ENCODE data around the gene UBR7. TPM values are rescaled to one million over a fixed set of nuclear protein-coding genes. Genes with fewer than 3 reads are reported as not detected.

UBR7 gene
- total RNA-seq, 1 donor from 2014 or later: 16.6 TPM

Other genes starting within 250 kb of the UBR7 start
- gene ITPK1, start 91.3 kb upstream of the UBR7 start, total RNA-seq: 27.7 to 31.2 TPM (median 28.2 TPM) in 3 replicates
- gene MOAP1, start 22.4 kb upstream of the UBR7 start, total RNA-seq: 14.5 to 18.1 TPM (median 16.7 TPM) in 3 replicates
- 13.1 to 15.2 TPM (median 14.9 TPM) in 3 replicates for gene LYSET, start 21.9 kb upstream of the UBR7 start, total RNA-seq
- gene GON7, start 191 bp upstream of the UBR7 start, total RNA-seq: 5.3 to 11.7 TPM (median 5.7 TPM) in 3 replicates
- 43.5 to 57.9 TPM (median 44.4 TPM) in 3 replicates for gene BTBD7, start 125.8 kb downstream of the UBR7 start, total RNA-seq
- gene COX8C, start 139.9 kb downstream of the UBR7 start, total RNA-seq: not detected in 3 replicates
- gene UNC79, start 223.7 kb downstream of the UBR7 start, total RNA-seq: 0.10 to 0.19 TPM (median 0.15 TPM) in 3 replicates

All from chondrocyte (in vitro differentiated cells).